OCI-LY1 (cell line): ENCODE results near the gene GRPR.

Experiments
- H2AFZ ChIP-seq: fragments of 200-600 bp; sonication (generic), shearing (Covaris generic); 2 replicates; pipeline ENCODE4 v1.6.0; 2014; ENCODE audit warnings: antibody characterized with exemption, mild to moderate bottlenecking, low read length
- H3F3A ChIP-seq: fragments of 200-600 bp; sonication (generic), shearing (Covaris generic); 2 replicates; pipeline ENCODE4 v1.6.0; 2014; ENCODE audit warnings: mild to moderate bottlenecking, antibody characterized with exemption, low read length, moderate library complexity; ENCODE audit not compliant: insufficient read depth
- H3K27ac ChIP-seq: fragments of 200-600 bp; sonication (generic); 2 replicates; pipeline ENCODE4 v1.5.1; 2014; ENCODE audit warnings: low read length, mixed run types, mild to moderate bottlenecking, low read depth; ENCODE audit not compliant: poor library complexity, severe bottlenecking
- H3K27me3 ChIP-seq: fragments of 200-600 bp; sonication (generic); 2 replicates; pipeline ENCODE4 v1.6.0; 2014; ENCODE audit warnings: antibody characterized with exemption, mild to moderate bottlenecking, low read length, moderate library complexity; ENCODE audit not compliant: insufficient read depth
- H3K36me3 ChIP-seq: fragments of 200-600 bp; sonication (generic); 2 replicates; pipeline ENCODE4 v1.6.1; 2014; ENCODE audit warnings: mild to moderate bottlenecking, antibody characterized with exemption, low read length, moderate library complexity, mixed read lengths; ENCODE audit not compliant: insufficient read depth
- H3K4me1 ChIP-seq: fragments of 200-600 bp; sonication (generic); 2 replicates; pipeline ENCODE4 v1.5.1; 2014; ENCODE audit warnings: mild to moderate bottlenecking, low read length, moderate library complexity; ENCODE audit not compliant: insufficient read depth, severe bottlenecking
- H3K4me2 ChIP-seq: fragments of 200-600 bp; sonication (generic), shearing (Covaris generic); 2 replicates; pipeline ENCODE4 v1.6.1; 2014; ENCODE audit warnings: low read length
- H3K4me3 ChIP-seq: fragments of 200-600 bp; sonication (generic); 2 replicates; pipeline ENCODE4 v1.5.1; 2014; ENCODE audit warnings: low read length, low read depth, mild to moderate bottlenecking, mixed read lengths; ENCODE audit not compliant: poor library complexity, severe bottlenecking
- H3K79me2 ChIP-seq: fragments of 200-600 bp; shearing (Covaris generic); 2 replicates; pipeline ENCODE4 v1.6.1; 2016; ENCODE audit warnings: mixed run types, low read length, mixed read lengths; ENCODE audit not compliant: insufficient read depth
- H3K9ac ChIP-seq: fragments of 200-600 bp; sonication (generic), shearing (Covaris generic); 2 replicates; pipeline ENCODE4 v1.6.1; 2014; ENCODE audit warnings: mild to moderate bottlenecking, low read length, mixed read lengths
- H3K9me2 ChIP-seq: fragments of 200-600 bp; sonication (generic), shearing (Covaris generic); 2 replicates; pipeline ENCODE4 v1.6.1; 2014; ENCODE audit warnings: low read depth, mild to moderate bottlenecking, low read length, mixed read lengths
- H3K9me3 ChIP-seq: fragments of 200-600 bp; shearing (Covaris generic); 2 replicates; pipeline ENCODE4 v1.6.1; 2014; ENCODE audit warnings: low read length, mixed read lengths
- H4K20me1 ChIP-seq: fragments of 200-600 bp; sonication (generic), shearing (Covaris generic); 2 replicates; pipeline ENCODE4 v1.6.0; 2016; ENCODE audit warnings: mild to moderate bottlenecking, low read length; ENCODE audit not compliant: insufficient read depth
- CTCF ChIP-seq: fragments of 200-600 bp; sonication (generic), shearing (Covaris generic); IDR thresholded peaks from 2 replicates; pipeline ENCODE4 v1.5.1; 2017; ENCODE audit warnings: mild to moderate bottlenecking, antibody characterized with exemption, low read length, moderate library complexity, mixed read lengths
- EZH2 ChIP-seq: fragments of 200-600 bp; sonication (generic), shearing (Covaris generic); IDR thresholded peaks from 2 replicates; pipeline ENCODE4 v1.8.0; 2017; ENCODE audit warnings: borderline replicate concordance, mixed run types, mild to moderate bottlenecking, antibody characterized with exemption, low read length, moderate library complexity, mixed read lengths

Gene GRPR

GRCh38 chrX:16100673-16101072 is 22.7 kb upstream of the GRPR start:
- no peak overlapping the region for H3K27ac ChIP-seq
- no peak for TF ChIP-seq CTCF
- no peak for TF ChIP-seq EZH2
- no peaks in the 10 kb centered on the region for H3K27me3 ChIP-seq
- no peak overlapping the region for H3K4me3 ChIP-seq
- H3K36me3 ChIP-seq: no peaks in the 10 kb centered on the region
- no peaks in the 10 kb centered on the region for H3K9me2 ChIP-seq
- H3K9me3 ChIP-seq: no peaks in the 10 kb centered on the region
- H4K20me1 ChIP-seq: no peaks in the 10 kb centered on the region
- H3K4me2 ChIP-seq: no peak overlapping the region
- no peaks in the 10 kb centered on the region for H3F3A ChIP-seq
- H2AFZ ChIP-seq: no peak overlapping the region
- no peak overlapping the region for H3K9ac ChIP-seq
- no peaks in the 10 kb centered on the region for H3K4me1 ChIP-seq
- H3K79me2 ChIP-seq: no peaks in the 10 kb centered on the region

- no peaks in the 10 kb centered on the region for H3K9me2 ChIP-seq
- H3K9me3 ChIP-seq: no peaks in the 10 kb centered on the region
- H3F3A ChIP-seq: no peaks in the 10 kb centered on the region
- H3K27me3 ChIP-seq: no peaks in the 10 kb centered on the region
- H3K4me3 ChIP-seq: no peak overlapping the region
- no peaks in the 10 kb centered on the region for H3K4me1 ChIP-seq
- TF ChIP-seq EZH2: no peak
- no peak for TF ChIP-seq CTCF
- no peak overlapping the region for H3K4me2 ChIP-seq
- H3K79me2 ChIP-seq: no peaks in the 10 kb centered on the region
- H3K36me3 ChIP-seq: no peaks in the 10 kb centered on the region
- H2AFZ ChIP-seq: no peak overlapping the region
- H3K9ac ChIP-seq: no peak overlapping the region
- H3K27ac ChIP-seq: no peak overlapping the region
- no peaks in the 10 kb centered on the region for H4K20me1 ChIP-seq
These were observed 21.8 kb upstream of the GRPR start for GRCh38 chrX:16101581-16101980.

- Histone ChIP-seq H3K27me3 (no peaks in the 10 kb centered on the region), H3K9me2 (no peaks in the 10 kb centered on the region), H3F3A (no peaks in the 10 kb centered on the region), H3K9me3 (no peaks in the 10 kb centered on the region), H3K4me3 (no peak overlapping the region), H3K9ac (no peak overlapping the region), H3K4me2 (no peak overlapping the region), H3K36me3 (no peaks in the 10 kb centered on the region), H3K79me2 (no peaks in the 10 kb centered on the region), H2AFZ (no peak overlapping the region), H4K20me1 (no peaks in the 10 kb centered on the region), H3K4me1 (no peaks in the 10 kb centered on the region), H3K27ac (no peak overlapping the region)
- TF ChIP-seq EZH2 (no peak), CTCF (no peak)
These were observed 19.7 kb upstream of the GRPR start for GRCh38 chrX:16103625-16104024.
